ENCODE data around the gene ASPA.

The ASPA gene

DNA sequence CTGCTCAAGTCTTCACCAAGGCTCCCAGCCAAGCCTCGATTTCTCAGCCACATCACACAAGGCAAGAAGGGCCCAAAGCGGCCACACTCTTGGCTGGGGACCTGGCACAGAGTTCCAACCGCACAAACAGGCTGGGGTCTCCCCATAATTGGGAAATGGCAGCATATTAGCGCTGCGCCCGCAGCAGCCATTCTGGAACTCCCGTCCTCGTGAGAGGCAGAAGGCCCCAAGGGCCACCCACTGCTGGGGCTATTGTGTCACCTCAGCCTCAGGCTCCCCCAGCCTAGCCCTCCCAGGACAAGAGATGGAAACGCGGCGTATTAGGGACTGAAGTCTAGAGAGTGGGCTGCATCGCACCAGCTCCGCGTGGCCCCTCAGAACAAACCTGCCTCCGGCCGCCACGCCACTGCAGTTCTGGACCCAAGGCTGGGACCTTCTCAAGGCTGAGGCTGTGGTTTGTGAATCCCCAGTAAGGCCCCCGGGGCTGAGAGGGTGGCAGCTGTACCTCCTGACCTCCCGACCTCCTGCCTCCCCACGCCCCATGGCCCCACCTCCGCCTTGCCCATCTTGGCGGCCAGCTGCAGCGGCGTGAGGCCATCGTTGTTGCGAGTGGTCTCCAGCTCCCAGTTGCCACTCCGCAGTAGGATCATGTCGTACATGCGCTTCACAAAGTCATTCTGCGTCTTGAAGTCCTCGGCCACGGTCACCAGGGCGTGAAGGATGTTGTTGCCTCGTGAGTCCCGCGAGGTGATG lies 56.5 kb downstream of the ASPA start:
- in situ Hi-C loops (cut with HindIII; ENCODE audit: low sequenced_read_pairs): no loop called here
- H3K4me3 ChIP-seq (ENCODE audit: low read depth, low read length): no peak overlapping the region
- DNase-seq (ENCODE audit: low read depth, low spot score): no peak
- TF ChIP-seq, protein P1, sequence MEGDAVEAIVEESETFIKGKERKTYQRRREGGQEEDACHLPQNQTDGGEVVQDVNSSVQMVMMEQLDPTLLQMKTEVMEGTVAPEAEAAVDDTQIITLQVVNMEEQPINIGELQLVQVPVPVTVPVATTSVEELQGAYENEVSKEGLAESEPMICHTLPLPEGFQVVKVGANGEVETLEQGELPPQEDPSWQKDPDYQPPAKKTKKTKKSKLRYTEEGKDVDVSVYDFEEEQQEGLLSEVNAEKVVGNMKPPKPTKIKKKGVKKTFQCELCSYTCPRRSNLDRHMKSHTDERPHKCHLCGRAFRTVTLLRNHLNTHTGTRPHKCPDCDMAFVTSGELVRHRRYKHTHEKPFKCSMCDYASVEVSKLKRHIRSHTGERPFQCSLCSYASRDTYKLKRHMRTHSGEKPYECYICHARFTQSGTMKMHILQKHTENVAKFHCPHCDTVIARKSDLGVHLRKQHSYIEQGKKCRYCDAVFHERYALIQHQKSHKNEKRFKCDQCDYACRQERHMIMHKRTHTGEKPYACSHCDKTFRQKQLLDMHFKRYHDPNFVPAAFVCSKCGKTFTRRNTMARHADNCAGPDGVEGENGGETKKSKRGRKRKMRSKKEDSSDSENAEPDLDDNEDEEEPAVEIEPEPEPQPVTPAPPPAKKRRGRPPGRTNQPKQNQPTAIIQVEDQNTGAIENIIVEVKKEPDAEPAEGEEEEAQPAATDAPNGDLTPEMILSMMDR (IDR thresholded peaks at IDR 0.05; ENCODE audit: low read depth, low read length): no peak

DNA sequence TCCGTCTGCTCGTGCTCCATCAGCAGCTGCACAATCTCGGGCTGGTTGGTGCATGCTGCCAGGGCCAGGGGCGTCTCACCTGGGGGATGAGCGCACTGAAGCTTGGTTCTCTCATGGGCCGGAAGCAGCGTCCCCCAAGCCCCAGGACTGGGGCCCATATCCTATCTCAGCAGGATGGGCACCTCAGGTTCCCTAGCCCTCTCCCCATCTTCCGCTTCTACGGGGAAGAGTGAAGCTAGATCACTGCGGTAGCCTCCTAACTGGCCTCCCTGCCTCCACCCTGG lies 57.0 kb downstream of the ASPA start:
- TF ChIP-seq, protein P1 (IDR thresholded peaks at IDR 0.05; ENCODE audit: low read depth, low read length): no peak
- in situ Hi-C loops (cut with HindIII; ENCODE audit: low sequenced_read_pairs): no loop called here
- no peak overlapping the region for H3K4me3 ChIP-seq (ENCODE audit: low read depth, low read length)
- DNase-seq (ENCODE audit: low read depth, low spot score): no peak

DNA sequence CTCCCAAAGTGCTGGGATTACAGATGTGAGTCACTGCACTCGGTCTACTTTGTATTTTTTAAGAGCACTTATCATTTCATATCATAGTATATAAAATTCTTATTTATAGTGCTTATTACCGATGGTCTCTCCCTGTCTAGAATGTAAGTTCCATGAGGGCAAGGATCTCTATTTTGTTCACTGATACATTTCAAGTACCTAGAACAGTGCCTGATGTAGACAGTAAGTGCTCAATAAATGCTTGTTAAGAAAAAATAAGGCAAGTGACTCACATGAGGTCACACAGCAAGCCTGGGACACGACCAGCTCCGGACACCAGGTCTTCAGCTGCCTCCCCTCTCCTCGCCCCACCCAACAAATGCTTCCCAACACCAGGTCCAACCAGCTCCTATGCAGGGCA lies 58.0 kb downstream of the ASPA start:
- no peak overlapping the region for H3K4me3 ChIP-seq (ENCODE audit: low read depth, low read length)
- DNase-seq (ENCODE audit: low read depth, low spot score): no peak
- TF ChIP-seq, protein P1 (IDR thresholded peaks at IDR 0.05; ENCODE audit: low read depth, low read length): no peak
- in situ Hi-C loops (cut with HindIII; ENCODE audit: low sequenced_read_pairs): no loop called here

DNA sequence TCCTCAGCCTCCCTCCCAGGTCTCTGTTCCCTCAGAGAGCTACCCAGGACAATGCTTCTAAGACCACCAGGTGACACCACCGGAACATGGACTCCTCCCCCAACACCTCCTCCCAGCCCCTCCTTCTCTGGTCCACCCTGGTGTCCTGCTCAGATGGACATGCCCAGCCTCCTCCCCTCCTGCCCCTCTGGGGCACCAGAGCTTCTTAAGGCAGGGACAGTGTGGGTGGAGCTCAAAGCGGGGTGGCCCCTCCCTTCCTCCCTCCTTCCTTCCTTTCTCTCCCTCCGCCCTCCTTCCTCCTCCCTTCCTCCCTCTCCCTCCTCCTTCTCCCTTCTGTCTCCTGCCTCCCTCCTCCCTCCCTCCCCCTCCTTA lies 59.1 kb downstream of the ASPA start:
- in situ Hi-C loops (cut with HindIII; ENCODE audit: low sequenced_read_pairs): no loop called here
- no peak overlapping the region for H3K4me3 ChIP-seq (ENCODE audit: low read depth, low read length)
- peak; percentile 6 for DNase-seq (ENCODE audit: low read depth, low spot score)
- TF ChIP-seq, protein P1 (IDR thresholded peaks at IDR 0.05; ENCODE audit: low read depth, low read length): no peak

DNA sequence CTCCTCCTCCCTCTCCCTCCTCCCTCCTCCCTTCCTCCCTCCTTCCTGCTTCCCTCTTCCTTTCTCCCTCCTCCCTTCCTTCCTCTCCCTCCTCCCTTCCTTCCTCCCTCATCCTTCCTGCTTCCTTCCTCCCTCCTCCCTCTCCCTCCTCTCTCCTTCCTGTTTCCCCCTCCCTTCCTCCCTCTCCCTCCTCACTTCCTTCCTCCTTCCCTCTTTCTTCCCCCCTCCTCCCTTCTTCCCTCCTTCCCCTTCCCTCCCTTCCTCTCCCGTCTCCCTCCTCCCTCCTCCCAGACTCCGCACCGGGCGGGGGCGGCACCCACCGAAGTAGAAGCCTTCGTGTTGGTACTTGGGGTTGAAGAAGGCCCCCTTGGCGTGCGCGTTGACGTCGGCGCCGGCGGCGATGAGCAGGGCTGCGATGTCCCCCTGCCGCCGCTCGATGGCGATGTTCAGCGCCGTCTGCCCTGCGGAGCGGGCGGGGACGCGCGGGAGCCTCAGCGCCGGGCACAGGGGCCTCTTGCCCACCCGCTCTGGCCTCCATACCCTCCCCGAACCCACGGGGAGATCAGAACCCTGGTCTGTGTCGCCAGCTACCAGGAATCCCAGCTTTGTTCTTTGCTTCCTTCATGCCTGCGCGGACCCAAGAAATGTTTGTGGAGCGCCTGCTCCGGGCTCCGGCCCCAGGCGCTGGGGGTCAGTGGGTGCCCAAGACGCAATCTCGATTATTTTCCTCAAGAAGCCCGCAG lies 59.6 kb downstream of the ASPA start:
- DNase-seq (ENCODE audit: low read depth, low spot score): peak; percentile 72
- TF ChIP-seq, protein P1 (IDR thresholded peaks at IDR 0.05; ENCODE audit: low read depth, low read length): peak; percentile 71
- in situ Hi-C loops (cut with HindIII; ENCODE audit: low sequenced_read_pairs): no loop called here
- H3K4me3 ChIP-seq (ENCODE audit: low read depth, low read length): peak overlapping the region; percentile 36

DNA sequence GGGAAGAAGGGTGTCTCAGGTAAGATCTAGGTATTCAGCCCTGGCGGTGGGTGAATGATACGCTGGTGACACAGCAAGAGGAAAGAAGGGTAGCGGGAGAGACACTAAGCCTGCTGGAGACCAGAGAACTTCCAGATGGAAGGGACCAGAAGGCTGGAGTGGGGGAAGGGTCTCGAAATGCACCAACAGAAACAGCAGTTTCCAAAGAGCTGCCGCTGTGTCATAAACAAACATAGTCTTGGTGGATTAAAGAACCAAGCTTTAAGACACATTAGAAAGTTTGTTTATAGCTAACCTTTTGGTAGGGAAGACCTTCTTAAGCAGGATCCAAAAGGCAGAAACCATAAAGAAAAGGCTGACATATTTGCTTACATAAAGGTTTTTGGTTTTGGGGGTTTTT lies 60.9 kb downstream of the ASPA start:
- in situ Hi-C loops (cut with HindIII; ENCODE audit: low sequenced_read_pairs): no loop called here
- no peak for DNase-seq (ENCODE audit: low read depth, low spot score)

More for the DNA sequence above, 60.9 kb downstream of the ASPA start:
- TF ChIP-seq, protein P1 (IDR thresholded peaks at IDR 0.05; ENCODE audit: low read depth, low read length): no peak
- H3K4me3 ChIP-seq (ENCODE audit: low read depth, low read length): no peak overlapping the region
